Measurements from ENCODE around the gene ATP6V0E2.

- TF ChIP-seq EZH2 (IDR thresholded peaks at IDR 0.05; ENCODE audit: borderline replicate concordance) (no peak), EZH2phosphoT487 (IDR thresholded peaks at IDR 0.05; ENCODE audit: low read depth, severe bottlenecking, unreplicated experiment) (no peak)
- TF ChIP-seq, protein P1, sequence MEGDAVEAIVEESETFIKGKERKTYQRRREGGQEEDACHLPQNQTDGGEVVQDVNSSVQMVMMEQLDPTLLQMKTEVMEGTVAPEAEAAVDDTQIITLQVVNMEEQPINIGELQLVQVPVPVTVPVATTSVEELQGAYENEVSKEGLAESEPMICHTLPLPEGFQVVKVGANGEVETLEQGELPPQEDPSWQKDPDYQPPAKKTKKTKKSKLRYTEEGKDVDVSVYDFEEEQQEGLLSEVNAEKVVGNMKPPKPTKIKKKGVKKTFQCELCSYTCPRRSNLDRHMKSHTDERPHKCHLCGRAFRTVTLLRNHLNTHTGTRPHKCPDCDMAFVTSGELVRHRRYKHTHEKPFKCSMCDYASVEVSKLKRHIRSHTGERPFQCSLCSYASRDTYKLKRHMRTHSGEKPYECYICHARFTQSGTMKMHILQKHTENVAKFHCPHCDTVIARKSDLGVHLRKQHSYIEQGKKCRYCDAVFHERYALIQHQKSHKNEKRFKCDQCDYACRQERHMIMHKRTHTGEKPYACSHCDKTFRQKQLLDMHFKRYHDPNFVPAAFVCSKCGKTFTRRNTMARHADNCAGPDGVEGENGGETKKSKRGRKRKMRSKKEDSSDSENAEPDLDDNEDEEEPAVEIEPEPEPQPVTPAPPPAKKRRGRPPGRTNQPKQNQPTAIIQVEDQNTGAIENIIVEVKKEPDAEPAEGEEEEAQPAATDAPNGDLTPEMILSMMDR (IDR thresholded peaks at IDR 0.05; ENCODE audit: poor library complexity): no peak
Measured at GRCh38 chr7:149881328-149882247, 7.8 kb downstream of the ATP6V0E2 start.

Measured in hepatocyte (in vitro differentiated cells).